GM18873 (cell line): ENCODE results near the gene PIP5KL1.

Experiments used
- ATAC-seq: cut with Tn5 transposase; IDR thresholded peaks from one replicate; pipeline ENCODE4 v1.9.1; 2021; ENCODE audit warnings: mild to moderate bottlenecking, moderate library complexity, moderate number of reproducible peaks; ENCODE audit not compliant: unreplicated experiment, low FRiP score

Gene PIP5KL1, protein sequence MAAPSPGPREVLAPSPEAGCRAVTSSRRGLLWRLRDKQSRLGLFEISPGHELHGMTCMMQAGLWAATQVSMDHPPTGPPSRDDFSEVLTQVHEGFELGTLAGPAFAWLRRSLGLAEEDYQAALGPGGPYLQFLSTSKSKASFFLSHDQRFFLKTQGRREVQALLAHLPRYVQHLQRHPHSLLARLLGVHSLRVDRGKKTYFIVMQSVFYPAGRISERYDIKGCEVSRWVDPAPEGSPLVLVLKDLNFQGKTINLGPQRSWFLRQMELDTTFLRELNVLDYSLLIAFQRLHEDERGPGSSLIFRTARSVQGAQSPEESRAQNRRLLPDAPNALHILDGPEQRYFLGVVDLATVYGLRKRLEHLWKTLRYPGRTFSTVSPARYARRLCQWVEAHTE

DNA sequence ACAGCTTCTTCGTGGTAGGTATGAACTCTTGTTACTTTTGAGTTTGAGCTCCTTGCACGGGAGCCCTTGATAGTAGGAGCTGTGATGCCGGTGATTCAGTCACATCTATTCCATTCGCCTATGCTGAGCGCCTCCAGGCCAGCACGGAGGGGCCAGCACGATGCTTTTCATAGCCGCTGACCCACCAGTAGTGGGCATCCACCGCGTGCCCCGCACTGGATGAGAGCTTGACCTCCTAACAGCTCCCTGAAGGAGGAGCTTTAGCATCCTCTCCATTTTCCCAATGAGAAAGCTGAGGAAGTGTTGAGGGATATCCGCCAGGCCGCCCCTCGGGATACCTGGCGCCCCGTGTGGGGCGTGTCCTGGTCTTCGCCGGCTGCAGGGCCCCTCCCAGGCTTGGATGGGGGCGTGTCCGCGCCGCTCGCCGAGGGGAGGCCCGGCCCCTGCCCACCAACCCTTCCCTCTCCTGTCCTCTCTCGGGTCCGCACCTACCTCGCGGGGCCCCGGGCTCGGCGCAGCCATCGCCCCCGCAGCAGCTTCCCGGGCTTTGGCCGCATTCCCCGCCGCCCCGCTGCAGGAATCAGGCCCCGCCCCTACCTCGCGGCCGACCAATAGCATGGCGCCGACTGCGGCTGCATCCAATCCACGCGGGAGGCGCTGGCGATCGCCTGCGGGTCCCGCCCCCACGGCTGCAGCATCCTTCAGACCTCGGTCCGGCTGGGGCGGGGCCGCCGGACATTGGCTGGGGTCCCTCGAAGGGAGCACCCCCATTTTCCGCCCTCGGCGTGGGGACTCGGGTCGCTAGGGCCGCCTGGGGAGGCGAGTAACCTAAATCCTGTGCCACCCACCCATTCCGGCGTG lies at the start of gene PIP5KL1:
TSS of gene PIP5KL1 (minus strand) at position 547 of the 861 bp plus-strand sequence. CDS start at position 522, 25 bp downstream.
- ATAC-seq = peak; percentile 66

DNA sequence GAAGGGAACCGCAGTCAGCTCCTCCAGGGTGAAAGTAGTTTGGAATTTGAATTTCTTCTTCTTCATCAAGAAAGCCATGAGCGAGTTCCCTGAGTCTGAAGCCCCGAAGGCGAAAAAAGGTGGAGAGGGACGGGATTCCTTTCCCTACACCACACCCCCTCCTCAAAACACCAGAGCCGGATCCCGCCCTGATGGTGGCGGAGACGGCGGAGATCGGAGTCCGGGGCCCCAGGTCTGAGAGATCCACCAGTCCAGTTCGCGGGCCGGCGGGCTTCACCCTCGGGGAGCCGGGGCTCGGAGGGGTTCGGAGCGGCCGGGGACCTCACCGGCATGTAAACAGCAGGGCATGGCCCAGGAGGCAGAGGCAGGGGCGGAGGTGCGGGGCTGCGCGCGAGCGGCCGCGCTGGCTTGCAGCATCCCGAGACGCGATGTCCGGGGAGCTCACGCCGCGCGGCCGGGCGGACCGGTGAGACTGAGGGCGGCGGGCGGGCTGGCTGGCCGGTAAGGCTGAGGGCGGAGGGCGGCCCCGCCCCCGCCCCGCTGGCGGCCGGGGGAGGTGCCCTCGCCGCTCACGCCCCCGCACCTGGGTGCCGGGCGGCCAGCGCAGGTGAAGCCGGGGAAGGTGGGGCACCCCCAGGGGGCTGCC lies 49.6 kb upstream of the PIP5KL1 start:
- ATAC-seq = peak; percentile 17

DNA sequence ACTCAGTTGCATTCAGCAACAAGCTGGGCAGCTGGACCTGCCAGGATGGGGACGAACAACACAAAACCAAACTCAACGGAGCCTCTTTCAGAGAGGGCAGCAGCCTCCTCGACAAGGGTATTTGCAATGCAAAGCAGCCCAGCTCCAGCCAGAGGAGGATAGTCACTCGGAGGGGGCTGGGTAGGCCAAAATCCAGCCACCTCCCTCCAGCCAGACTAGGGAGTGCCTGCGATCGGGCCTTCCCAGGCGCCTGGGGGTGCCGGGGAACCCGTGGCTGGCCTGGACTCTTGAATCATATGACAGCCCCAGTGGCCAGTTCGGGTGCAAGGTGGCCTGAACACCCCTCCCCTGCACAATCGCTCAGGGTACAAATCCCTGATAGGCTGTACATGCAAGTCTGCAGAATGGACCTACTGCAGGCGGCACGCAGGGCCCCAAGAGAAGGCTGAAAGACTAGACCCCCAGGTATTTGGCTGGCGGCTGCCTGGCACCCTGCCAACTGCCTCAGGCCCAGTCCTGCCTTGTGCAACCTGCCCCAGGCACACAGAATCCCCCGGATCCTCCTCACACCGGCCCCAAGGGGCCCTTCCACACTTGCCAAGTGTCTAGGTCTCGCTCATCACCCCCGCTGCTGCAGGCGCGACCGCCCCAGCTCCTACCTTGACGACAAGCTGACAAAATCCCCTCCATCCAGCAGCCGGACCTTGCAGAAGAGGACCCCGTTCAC lies 48.9 kb upstream of the PIP5KL1 start:
- ATAC-seq = no peak

DNA sequence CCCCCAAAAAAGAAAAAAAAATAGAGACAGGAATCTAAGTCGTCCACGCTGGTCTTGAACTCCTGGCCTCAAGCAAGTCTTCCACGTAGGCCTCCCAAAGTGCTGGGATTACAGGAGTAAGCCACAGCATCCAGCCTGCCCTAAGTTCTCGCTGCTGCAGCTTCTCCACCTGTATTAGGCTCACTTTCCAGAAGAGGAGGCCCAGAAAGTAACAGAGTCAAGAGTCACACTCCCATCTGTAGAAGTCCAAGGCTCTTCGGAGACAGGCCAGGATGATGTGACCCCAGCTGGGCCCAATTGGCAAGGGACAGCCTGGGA lies 48.4 kb upstream of the PIP5KL1 start:
- ATAC-seq = no peak

DNA sequence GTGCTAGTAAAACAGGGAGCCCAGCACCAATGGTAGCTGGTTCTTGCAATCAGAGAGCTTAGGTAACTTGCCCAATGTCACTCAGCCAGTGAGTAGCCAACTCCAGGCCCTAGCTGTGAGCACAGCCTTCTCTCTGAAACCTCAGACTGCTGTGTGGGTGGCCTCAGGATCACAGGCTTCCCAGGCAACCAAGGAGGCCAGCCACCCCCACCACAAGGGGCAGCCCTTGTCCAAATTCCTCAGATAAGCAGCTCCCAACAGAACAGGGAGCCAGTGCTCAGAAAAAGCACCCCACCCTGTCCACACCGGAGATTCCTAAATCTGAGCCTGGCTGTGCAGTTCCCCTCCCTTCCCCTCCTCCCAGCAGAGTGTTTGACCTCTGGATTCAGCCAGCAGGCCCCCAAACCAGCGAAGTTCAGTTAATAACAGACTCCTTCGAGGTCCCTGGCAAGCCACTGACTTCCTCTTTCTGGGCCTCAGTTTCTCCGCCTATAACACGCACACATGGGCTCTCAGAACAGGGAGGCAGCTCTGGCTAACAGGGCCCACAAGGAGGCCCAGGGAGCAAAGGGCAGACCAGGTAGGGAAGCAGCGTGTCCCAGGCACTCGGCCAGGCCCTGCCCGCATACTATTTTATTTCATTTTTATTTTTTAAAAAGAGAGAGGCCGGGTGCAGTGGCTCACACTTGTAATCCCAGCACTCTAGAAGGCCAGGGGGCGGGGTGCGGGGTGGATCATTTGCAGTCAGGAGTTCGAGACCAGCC lies 47.5 kb upstream of the PIP5KL1 start:
- ATAC-seq = no peak

DNA sequence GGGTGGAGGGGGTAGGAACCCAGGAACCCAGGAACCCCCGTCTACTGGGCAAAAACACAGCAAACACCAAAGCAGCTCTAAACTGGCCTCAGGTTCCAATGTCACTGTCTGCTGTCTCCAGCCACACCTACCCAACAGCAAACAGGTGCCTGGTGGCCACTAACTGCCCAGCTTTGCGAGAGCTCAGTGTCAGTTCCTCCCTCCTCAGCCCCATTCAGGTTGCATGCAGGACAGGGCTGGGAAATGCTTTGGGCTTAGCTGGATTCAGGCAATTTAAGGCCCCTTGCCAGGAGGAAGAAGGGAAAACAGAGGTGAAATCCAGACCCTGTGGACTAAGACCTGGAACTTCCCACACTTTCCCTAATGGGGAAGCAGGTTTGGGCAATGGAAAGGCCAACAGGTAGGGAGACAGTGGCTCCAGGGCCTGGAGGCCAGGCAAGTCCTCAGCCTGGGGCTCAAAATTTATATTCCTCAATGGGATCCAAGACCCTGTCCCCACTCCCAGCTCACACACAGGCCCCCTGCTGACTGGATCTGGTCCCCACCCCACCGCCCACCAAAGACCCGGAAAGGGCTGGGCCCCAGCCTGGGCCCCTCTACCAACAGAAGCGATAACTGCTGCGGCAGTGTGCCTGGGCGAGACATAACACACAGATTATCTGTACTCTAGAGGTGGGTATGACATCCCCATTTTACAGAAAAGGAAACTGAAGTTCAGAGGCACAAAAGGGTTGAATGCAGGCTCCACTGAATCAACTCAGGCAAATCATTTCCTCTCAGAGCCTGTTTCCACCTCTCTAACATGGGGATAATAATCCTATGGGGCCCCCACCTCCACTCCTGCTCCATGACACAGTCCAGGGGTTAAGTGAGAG lies 46.7 kb upstream of the PIP5KL1 start:
- no peak for ATAC-seq

DNA sequence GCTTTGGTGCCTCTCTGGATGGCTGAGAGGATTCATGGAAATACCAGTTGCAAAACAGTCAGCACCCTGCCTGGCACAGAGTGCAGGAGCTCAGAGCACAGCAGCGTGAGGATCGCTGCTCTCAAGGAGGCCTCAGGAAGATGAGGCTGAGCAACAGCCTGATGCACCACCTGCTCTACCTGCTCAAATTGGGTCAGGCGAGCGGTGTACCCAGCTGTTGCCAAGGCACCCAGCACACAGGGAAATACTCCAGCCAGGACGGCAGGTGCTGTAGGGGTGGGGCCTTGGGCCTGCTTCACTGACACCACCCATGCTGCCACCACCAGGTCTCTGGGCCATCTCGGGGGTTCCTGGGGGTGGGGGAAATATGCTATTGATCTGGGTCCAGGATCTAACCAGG lies 45.9 kb upstream of the PIP5KL1 start:
- no peak for ATAC-seq

DNA sequence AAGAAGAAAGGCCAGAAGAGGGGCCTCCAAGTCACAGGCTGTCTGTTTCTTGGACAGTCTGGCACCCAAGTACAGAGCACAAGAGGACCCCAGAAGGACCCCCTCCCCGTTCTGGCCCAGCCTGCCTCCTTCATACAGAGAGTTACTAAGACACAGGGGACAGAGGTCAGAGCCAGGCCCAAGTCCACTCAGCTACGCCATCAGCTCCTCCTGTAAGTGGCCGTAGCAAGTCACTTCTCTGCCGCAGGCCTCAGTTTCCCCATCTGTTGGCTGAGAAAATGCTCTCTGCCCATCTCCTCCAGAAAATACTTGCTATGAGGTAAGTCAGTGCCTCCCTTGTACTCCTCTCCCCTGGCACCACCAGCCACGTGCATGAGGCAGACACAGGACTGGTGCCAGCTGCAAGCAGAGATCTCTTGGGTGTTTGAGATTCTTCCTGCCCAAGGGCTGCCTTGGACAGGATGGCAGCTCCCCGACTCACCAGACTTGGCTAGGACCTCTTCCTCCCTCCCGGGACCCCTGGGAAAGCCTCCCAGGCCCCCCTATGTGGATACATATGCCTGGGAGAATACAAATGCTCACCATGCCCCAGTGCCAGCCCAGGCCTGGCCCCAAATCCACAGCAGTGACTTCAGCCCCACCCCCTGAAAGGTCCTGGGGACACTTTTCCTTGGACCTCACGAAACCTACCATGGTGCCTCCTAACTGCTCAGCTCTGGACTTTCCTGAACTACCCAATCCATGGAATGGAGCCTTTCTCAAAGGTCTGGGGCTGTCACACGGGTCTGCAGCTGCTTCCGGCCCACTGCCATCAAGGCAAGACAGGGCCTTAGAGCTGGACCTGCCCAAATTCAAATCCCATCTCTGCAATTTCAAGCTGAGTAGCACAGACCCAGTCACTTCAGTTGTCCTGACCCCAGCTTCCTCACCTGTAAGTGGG lies 45.1 kb upstream of the PIP5KL1 start:
- ATAC-seq = no peak

DNA sequence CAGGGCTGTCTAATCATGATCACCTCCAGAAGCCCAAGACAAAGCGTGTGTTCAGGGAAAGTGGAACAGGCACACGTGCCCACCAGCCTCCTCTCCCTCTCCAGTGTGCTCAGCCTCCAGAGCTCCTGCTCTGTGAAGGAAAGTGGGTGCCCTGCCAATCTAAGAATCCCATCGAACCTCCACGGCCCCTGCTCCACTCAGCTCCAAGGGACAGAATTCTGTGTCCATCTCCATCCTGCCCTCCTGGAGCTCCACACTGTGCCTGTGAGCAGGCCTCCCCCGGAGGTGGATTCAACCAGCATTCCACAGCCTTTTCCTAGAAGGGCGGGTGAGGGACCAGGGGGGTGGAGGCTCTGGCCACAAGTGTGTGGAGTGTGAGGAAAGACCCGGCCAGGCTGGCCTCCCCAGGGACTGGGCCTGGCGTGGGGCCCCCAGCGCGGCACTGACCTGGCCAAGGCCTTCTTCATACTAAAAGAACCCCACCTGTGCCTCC lies 44.2 kb upstream of the PIP5KL1 start:
- no peak for ATAC-seq

DNA sequence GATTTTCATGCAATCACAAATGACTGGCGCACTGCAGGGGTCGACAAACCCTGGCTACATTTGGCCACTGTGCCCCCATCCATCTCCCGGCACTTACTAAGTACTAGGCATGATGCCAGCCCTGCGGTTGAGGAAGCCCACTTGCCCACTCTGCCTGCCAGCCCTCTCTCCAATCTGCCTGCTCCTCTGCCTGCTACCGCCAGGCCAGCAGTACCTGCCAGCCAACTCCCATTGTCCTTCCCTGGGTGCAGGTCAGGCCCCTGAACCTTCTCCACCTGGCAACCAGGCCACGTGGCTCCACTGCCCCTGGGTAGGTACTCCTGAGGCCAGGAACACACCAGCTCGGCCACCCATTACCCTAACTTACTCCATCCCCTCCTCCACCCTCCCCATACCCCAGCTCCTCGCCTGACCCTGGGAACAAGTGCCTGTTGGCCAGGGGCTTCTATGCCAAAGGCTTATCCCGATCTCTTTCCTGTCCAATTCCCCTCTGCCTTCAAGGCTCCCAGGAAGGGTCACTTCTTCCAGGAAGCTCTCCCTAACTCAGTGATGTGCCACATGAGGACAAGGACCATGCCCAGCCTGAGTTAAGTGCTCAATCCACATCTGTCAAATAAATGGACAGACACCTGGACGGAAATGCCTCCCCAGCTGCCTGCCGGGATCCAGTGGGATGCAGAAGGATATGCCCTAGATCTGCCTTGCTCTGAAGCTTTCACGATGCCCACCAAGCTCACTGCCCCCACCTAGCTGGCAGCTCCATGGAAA lies 43.6 kb upstream of the PIP5KL1 start:
- no peak for ATAC-seq

DNA sequence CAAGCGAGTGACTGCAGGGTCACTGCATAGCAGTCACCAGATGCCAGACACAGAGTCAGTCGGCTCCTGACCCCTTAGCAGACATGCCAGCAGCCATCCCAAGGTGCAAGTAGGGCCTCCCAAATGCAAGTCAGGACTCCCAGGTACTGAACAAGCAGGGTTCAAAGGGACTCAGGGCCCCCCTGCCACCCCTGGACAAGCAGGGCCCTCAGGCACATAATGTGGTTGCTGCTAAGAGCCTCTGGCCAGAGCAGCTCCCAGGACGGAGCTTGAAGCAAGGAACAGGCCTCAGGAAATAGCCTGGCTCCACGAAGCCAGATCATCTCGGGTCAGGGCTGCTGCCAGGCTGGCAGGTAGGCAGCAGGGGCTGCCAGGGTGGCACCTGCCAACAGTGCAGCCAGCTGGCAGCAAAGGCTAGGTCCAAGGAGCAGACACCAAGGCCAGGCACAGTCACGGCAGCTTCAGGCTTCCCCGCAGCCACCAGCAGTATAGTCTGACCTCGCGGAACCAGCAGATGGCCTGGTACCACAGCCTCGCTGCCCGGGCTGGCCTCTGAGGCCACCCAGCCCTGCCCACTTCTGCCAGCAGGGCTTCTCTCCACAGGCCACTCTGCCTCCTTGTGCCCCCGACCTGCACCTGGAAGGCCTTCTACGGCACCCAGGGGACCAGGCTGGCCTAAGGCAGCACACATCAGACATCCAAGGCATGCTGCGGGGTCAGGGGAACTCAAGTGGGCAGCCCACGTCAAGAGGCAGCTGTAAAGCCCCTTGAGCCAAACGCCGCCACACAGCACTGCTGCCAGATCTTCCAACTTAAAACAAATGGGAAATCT lies 42.8 kb upstream of the PIP5KL1 start:
- ATAC-seq = no peak

DNA sequence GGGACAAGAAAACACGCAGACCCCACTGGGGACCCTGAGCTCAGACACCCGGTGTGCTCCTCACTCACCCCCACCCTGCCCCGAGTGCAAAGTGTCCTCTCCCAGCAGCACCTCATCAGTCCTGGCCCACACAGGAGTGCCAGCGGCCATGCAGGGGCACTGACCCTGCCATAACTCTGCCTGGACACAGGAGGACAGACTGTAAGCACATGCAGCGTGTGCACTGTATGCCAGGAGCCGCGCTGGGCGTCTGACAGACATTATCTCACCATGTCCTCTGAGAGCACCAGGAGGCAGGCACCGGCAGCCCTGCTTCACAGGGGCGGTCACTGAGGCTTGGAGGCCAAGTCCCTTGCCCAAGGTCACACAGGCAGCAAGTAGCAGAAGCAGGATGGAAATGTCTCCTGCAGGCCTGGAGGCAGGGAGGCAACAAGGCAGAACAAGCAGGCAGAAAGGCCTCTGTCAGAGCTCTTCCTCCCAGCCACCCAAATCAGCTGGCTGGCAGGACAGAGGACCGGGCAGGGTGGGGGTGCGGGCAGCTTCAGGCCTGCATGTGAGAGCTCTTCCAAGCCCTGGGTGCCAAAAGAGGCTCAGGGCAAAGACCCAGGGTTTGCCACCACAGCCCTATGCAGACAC lies 41.8 kb upstream of the PIP5KL1 start:
- ATAC-seq = no peak

DNA sequence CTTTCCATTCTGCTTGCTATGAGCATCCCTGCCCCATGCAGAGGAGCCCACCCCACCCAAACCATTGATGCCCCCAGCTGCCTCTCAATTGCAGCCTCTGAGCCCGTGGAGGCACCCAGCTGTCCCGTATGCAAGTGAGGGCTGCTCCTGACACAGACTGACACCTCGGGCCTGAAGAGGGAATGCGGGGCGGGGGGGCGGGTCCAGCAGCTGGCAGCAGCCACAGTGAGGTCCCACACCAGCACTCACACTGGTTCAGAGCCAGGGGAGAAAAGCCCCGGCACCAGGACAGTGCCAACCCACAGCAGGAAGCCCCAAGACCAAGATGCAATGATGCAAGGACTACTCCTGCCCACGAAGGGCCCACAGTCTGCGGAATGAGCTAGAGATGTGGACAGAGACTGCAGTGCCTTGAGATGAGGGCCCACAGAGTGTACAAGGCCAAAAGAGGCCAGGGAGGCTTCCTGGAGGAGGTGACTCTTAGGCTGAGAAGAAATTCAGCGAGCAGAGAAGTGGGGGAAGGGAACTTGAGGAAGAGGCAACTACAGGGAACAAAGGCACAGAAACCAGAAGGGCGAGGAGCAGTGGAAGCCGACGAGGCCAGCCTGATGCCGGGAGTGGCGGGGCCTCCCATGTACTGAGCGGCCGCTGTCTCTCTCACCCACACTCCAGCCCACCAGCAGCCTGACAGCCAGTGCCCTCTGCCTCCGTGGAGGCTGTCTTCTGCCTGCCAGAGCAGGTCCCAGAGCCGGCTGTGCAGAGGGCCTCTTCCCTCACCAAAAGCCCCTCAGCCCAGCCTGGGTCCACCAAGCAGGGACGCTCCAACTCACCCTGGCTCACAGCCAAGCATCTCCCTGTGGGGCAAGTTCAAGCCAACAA lies 41.0 kb upstream of the PIP5KL1 start:
- no peak for ATAC-seq

DNA sequence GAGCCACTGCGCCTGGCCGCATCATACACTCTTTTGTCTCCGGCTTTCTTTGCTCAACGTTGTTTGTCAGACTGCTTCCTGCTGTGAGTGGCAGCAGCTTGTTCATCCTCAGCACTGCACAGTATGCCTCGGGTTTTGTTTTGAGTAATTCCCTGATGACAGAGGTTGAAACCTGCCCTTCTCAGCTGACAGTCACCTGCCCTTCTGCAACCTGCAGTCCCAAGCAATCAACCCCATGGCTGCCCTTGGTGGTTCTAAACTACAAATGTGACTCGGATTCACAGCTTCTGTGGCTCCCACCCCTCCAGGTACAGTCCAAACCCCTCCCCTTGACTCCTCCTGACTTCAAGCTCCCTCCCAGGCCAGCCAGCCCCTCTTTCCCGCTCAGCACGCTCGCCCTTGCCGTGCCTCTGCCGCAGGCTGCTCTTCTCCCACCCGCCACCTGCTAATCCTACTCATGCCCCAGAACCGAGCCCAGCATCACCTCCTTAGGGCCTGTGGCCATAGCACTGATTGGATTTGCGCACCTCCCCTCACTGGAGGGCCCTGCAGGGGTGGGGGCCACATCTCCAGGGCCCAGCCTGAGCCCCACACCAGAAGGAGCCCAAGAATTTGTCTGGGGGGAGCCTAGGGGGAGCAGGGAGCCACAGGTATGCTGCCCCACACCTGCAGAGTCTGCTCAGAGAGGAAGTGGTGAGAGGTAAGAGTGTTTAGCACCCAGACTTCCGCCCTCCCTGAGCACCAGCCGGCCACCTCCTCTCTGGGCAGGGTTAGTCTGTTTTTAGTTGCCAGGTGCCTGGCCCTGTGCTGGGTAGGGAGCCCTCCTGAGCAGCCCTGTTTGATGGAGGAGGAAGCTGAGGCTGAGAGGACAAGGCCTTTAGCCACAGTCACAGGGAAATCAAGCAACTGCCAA lies 40.1 kb upstream of the PIP5KL1 start:
- ATAC-seq = peak; percentile 56
